ENCODE results near the gene USP17L26.
"Not testable (repeated sequence)": the region's sequence is repeated elsewhere in the genome, so short reads cannot be mapped to it uniquely, and the experiment has no call there.

USP17L26 gene

GRCh38 chr4:9334358-9334757 lies at the start of gene USP17L26:
Gene USP17L26 (plus strand): TSS chr4:9334658. CDS start chr4:9334658, 0 bp downstream.
- DNase-seq: not testable (repeated sequence)

GRCh38 chr4:9324191-9324590 lies 10.3 kb upstream of the USP17L26 start:
- DNase-seq: not testable (repeated sequence)

- not testable (repeated sequence) for DNase-seq
These were observed 9.6 kb upstream of the USP17L26 start, which contains the start of gene USP17L24 for GRCh38 chr4:9324865-9325264. Gene USP17L24 (plus strand): TSS chr4:9325165. CDS start chr4:9325165, 0 bp downstream.

- DNase-seq: not testable (repeated sequence)
These were observed 4.8 kb upstream of the USP17L26 start, which contains the start of gene USP17L25 for GRCh38 chr4:9329611-9330010. Gene USP17L25 (plus strand): TSS chr4:9329911. CDS start chr4:9329911, 0 bp downstream.

GRCh38 chr4:9339103-9339502 lies 4.6 kb downstream of the USP17L26 start, which contains the start of gene USP17L5:
Gene USP17L5 (plus strand): TSS chr4:9339403. CDS start chr4:9339403, 0 bp downstream.
- DNase-seq: not testable (repeated sequence)

GRCh38 chr4:9343848-9344247 lies 9.4 kb downstream of the USP17L26 start, which contains the start of gene USP17L27:
Gene USP17L27 (plus strand): TSS chr4:9344148. CDS start chr4:9344148, 0 bp downstream.
- not testable (repeated sequence) for DNase-seq

GRCh38 chr4:9348593-9348992 lies 14.1 kb downstream of the USP17L26 start, which contains the start of gene USP17L28:
Gene USP17L28 (plus strand): TSS chr4:9348893. CDS start chr4:9348893, 0 bp downstream.
- DNase-seq: not testable (repeated sequence)

GRCh38 chr4:9350866-9351265 lies 16.4 kb downstream of the USP17L26 start:
- not testable (repeated sequence) for DNase-seq

GRCh38 chr4:9353338-9353737 lies 18.9 kb downstream of the USP17L26 start, which contains the start of gene USP17L29:
Gene USP17L29 (plus strand): TSS chr4:9353638. CDS start chr4:9353638, 0 bp downstream.
- DNase-seq: not testable (repeated sequence)

GRCh38 chr4:9362829-9363228 lies 28.4 kb downstream of the USP17L26 start, which contains the start of gene USP17L30:
Gene USP17L30 (plus strand): TSS chr4:9363129. CDS start chr4:9363129, 0 bp downstream.
- DNase-seq: not testable (repeated sequence)

GRCh38 chr4:9379881-9380280 lies 45.4 kb downstream of the USP17L26 start:
- not testable (repeated sequence) for DNase-seq

- DNase-seq: not testable (repeated sequence)
These were observed 46.6 kb downstream of the USP17L26 start for GRCh38 chr4:9381012-9381534.

GRCh38 chr4:9384126-9384525 lies 49.7 kb downstream of the USP17L26 start:
- no peak for DNase-seq
